Heart right ventricle (tissue), 16 donors: ENCODE data around the gene RAPGEF5. TPM values are rescaled to one million over a fixed set of nuclear protein-coding genes. Genes with fewer than 3 reads are reported as not detected.

Source experiments
- ATAC-seq, 8 donors: fragments of 200-7000 bp; cut with Tn5 transposase; one replicate each; pipeline ENCODE4 v1.9.1; 2020; ENCODE audit warnings: mild to moderate bottlenecking in 8 of 8, moderate library complexity in 8 of 8, moderate number of reproducible peaks in 1 of 8
- DNase-seq, 2 donors: peaks; one replicate each; pipeline ENCODE4 v3.0.0-alpha.2; 2020
- H3K27ac ChIP-seq, 10 donors: fragments of 200-600 bp; sonication (generic) in 2 of 10; one replicate each; pipeline versions ENCODE4 v1.5.0 to v1.8.0; 2020 to 2022; ENCODE audit warnings: mild to moderate bottlenecking in 3 of 10
- H3K27me3 ChIP-seq, 7 donors: fragments of 200-600 bp; one replicate each; pipeline ENCODE4 v1.8.0; 2021 to 2022; ENCODE audit warnings: mild to moderate bottlenecking in 2 of 7
- H3K36me3 ChIP-seq, 9 donors: fragments of 200-600 bp; sonication (generic) in 1 of 9; one replicate each; pipeline versions ENCODE4 v1.5.0 to v1.8.0; 2020 to 2022; ENCODE audit warnings: mild to moderate bottlenecking in 2 of 9
- H3K4me1 ChIP-seq, 9 donors: fragments of 200-600 bp; sonication (generic) in 1 of 9; one replicate each; pipeline versions ENCODE4 v1.5.0 to v1.8.0; 2020 to 2022; ENCODE audit warnings: mild to moderate bottlenecking in 4 of 9
- H3K4me3 ChIP-seq, 10 donors: fragments of 200-600 bp; sonication (generic) in 2 of 10; one replicate each; pipeline versions ENCODE4 v1.5.0 to v1.8.0; 2020 to 2022; ENCODE audit warnings: mild to moderate bottlenecking in 7 of 10, moderate library complexity in 2 of 10
- H3K9me3 ChIP-seq, 11 donors: fragments of 200-600 bp in 10 of 11; sonication (generic) in 2 of 11; one replicate each; pipeline versions ENCODE4 v1.5.0 to v1.8.0; 2013 to 2022; ENCODE audit warnings: mild to moderate bottlenecking in 2 of 11, control low read depth in 1 of 11, moderate library complexity in 1 of 11
- WGBS, 2 donors: extraction: QIAGEN DNeasy Blood & Tissue Kit; methylation state at CpG; one replicate each; pipeline ENCODE4 v1.1.7; 2013; ENCODE audit warnings: inconsistent platforms in 1 of 2; 5-methylcytosine and 5-hydroxymethylcytosine counted together
- intact Hi-C, 10 donors: fragments of 100-400 bp; cut with DNase I; formaldehyde crosslinking; loops; one replicate each; pipeline versions ENCODE4 v1.11.1 to v1.14.2; 2022
- polyA plus RNA-seq, 2 donors: library from polyadenylated mRNA; stranded (reverse); fragments of 200-250 nt; gene quantifications; one replicate each; pipeline ENCODE4 v1.2.3, GENCODE V29; 2013
- total RNA-seq, 10 donors: library from RNA; stranded (reverse); fragmentation: NEBNext Ultra II Directional in 3 of 10; extraction: Animal tissue kit (Norgen Biotek cat#: 25700) in 3 of 10; gene quantifications; one replicate each; pipeline versions ENCODE4 v1.2.1 to v1.2.4, GENCODE V29; 2021 to 2023
- TF ChIP-seq, protein P1 (sequence below), 9 donors: fragments of 200-600 bp; sonication (generic) in 2 of 9; IDR thresholded peaks; one replicate each; pipeline versions ENCODE4 v1.5.0 to v1.8.0; 2021 to 2022; ENCODE audit warnings: antibody characterized with exemption in 9 of 9, mild to moderate bottlenecking in 5 of 9, moderate library complexity in 1 of 9
- donor health status: Arrhythmogenic right ventricular cardiomyopathy.
- donor health status: ischemic (EF 13 %, LVEDD 7.1; RV severe dilation, severe dysfunction).
- donor health status: healthy with polysubstance abuse.
- donor health status: DM: no; HTN: yes; CAD: no.
- donor health status: DM: no; HTN: no; CAD: no.
- donor health status: ischemic (EF 25% LVEDD 6.9; RV normal size, moderate dysfunction).
- donor health status: ischemic (EF 25% LVEDD 5.7; RV mildly dilated, moderate dysfunction).
- donor health status: healthy.
- donor health status: DM: yes; HTN: yes; CAD: no.
- donor health status: Ischemic cardiomyopathy.
- donor health status: ischemic (EF 35%, LVEDD 5.7; RV mildly dilated, moderate dysfunction).
- donor health status: nonischemic (EF 11% LVEDD 7.7; RV severe dilation, severe dysfunction).
- donor health status: DM: yes; HTN: yes; CAD: no.
- donor health status: PGD.
- donor health status: ischemic (EF 29% LVEDD 5.4; RV normal size, mild dysfunction).
- donor health status: nonischemic (EF 23%, LVEDD 6.1; RV moderate dilation, normal function).

RAPGEF5 gene
- total and polyA plus RNA-seq, 12 donors, result 4.3 to 33.3 (median 14.3) TPM

DNA sequence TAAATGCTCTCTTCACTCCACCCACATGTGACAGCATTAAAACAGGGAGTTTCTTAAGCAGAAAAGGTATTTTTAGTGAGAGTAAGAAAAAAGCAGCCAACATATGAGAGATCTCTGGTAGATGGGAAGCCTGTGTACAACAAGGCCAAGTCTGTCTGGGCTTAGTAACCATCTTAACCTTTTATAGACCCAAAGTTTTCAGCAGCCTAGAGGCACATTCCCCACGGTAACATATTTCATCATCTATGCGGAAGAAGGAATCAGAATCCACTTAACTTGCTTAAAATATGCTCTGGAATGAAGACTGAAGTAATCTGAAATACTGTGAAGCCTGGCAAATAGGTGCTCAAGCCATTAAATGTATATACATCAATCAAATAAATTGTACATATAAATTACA is 127.8 kb downstream of the RAPGEF5 start:
- no peak for DNase-seq
- H3K4me1 ChIP-seq, result peaks cover 0 to 1% (median 0%) of the 10 kb centered on the region in 9 donors
- 92% methylated on average over 2 of the region's 2 CpGs for WGBS, 2 donors
- no peaks in the 10 kb centered on the region for H3K36me3 ChIP-seq
- no peak overlapping the region for H3K27ac ChIP-seq
- intact Hi-C loops, result no loop called here
- H3K4me3 ChIP-seq, result no peak overlapping the region
- H3K9me3 ChIP-seq, result no peaks in the 10 kb centered on the region
- no peak for ATAC-seq
- TF ChIP-seq, protein P1, sequence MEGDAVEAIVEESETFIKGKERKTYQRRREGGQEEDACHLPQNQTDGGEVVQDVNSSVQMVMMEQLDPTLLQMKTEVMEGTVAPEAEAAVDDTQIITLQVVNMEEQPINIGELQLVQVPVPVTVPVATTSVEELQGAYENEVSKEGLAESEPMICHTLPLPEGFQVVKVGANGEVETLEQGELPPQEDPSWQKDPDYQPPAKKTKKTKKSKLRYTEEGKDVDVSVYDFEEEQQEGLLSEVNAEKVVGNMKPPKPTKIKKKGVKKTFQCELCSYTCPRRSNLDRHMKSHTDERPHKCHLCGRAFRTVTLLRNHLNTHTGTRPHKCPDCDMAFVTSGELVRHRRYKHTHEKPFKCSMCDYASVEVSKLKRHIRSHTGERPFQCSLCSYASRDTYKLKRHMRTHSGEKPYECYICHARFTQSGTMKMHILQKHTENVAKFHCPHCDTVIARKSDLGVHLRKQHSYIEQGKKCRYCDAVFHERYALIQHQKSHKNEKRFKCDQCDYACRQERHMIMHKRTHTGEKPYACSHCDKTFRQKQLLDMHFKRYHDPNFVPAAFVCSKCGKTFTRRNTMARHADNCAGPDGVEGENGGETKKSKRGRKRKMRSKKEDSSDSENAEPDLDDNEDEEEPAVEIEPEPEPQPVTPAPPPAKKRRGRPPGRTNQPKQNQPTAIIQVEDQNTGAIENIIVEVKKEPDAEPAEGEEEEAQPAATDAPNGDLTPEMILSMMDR (IDR thresholded peaks at IDR 0.05), result no peak
- no peaks in the 10 kb centered on the region for H3K27me3 ChIP-seq

DNA sequence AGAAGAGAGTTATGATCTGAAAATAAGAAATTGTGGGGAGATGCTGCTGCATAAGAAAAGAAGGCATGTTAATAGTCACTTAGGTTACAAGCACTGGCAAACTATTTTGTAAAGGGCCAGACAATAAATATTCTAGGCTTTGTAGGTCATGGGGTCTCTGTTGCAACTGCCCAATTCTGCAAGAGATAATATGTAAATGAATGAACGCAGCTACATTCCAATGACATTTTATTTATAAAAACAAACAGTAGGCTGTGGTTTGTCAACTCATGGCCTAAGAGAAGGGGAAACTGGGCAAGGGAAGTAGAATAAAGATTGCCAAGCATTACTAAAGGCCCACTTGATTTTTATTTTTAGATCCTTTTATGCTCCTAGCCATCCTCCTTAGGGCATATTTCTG is 133.1 kb downstream of the RAPGEF5 start:
- DNase-seq, result no peak
- intact Hi-C loops, result loop anchor here in 1 of 10 donors (5.0 kb wide), 2 partner anchors 33 to 102 kb away; no protein-coding TSS in a partner anchor
- Histone ChIP-seq H3K36me3 (no peaks in the 10 kb centered on the region), H3K4me3 (no peak overlapping the region), H3K9me3 (peaks cover 0 to 4% (median 0%) of the 10 kb centered on the region in 11 donors), H3K27ac (no peak overlapping the region), H3K4me1 (peaks cover 0 to 22% (median 0%) of the 10 kb centered on the region in 9 donors), H3K27me3 (no peaks in the 10 kb centered on the region)
- 56 to 58% methylated on average over 1 of the region's 1 CpG for WGBS, 2 donors
- TF ChIP-seq, protein P1 (IDR thresholded peaks at IDR 0.05), result no peak
- ATAC-seq, result no peak

DNA sequence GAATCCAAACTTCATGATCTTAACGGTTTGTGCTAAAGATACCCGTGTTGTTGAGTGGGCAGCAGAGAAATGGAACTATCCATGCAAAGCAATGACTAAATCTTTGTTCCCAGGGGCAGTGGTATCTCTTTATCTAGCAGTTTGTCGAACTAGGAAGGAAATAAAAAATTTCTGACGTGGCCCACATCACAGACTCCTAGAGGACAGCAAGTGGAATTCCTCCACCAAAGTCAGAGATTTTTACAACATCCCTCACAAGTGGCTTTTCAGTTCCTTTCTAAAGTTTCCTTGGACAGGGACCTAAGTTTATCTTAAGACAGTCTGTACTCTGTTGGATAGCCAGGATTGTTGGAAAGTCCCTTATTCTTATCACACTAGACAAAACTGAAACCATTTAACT is 136.0 kb downstream of the RAPGEF5 start:
- Histone ChIP-seq H3K36me3 (no peaks in the 10 kb centered on the region), H3K4me1 (peaks cover 0 to 37% (median 3%) of the 10 kb centered on the region in 9 donors), H3K27ac (peak overlapping the region; percentile 15 to 89 (median 82)), H3K9me3 (peaks cover 0 to 4% (median 0%) of the 10 kb centered on the region in 11 donors), H3K4me3 (peak overlapping the region in 5 of 10 donors; percentile 44 to 67 (median 60)), H3K27me3 (no peaks in the 10 kb centered on the region)
- TF ChIP-seq, protein P1 (IDR thresholded peaks at IDR 0.05), result no peak
- peak in 7 of 8 donors; percentile 62 to 77 (median 69) for ATAC-seq
- 30 to 54% methylated on average over 4 of the region's 4 CpGs for WGBS, 2 donors
- intact Hi-C loops, result loop anchor here in 1 of 10 donors (5.0 kb wide), 2 partner anchors 36 to 99 kb away; no protein-coding TSS in a partner anchor
- peak in 1 of 2 donors; percentile 31 for DNase-seq

DNA sequence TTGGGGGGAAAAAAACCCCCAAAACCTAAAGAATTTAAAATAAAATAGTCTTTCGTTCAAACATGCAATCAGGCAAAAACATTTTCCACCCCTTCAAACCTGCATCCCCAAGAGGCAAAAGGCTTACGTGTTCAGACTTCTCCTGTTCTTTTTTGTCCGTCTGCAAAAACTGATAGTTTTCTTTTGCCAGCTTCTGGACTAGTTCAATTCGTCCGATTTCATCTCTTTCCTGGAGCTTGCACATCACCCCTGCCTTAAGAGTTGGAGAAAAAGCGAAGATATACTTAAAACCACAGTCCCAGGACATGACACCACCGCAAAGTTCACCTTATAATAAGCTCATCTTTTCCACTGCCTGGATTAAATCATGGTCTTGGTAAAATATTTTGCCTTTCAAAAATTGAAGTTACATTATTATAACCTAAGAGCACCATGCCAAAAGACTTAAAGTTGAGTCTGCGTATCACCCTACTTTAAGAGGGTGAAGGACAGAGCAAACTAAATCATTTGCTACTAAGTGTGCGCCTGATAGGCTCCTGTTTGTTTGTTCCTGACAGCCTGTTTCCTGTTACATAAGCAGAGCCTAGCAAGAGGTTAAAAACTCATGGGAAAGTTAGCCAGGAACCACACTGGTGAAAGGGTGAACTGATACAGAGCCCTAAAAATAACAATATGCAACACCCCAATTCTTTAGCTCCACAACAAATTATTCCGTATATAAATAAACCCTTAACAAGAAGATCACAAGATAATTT is 137.0 kb downstream of the RAPGEF5 start:
- H3K9me3 ChIP-seq, result peaks cover 0 to 4% (median 0%) of the 10 kb centered on the region in 11 donors
- WGBS, 2 donors, result 40 to 56% methylated on average over 10 of the region's 10 CpGs
- intact Hi-C loops, result loop anchor here in 2 of 10 donors (5.0 to 10.0 kb wide), 4 partner anchors 32 to 155 kb away; no protein-coding TSS in a partner anchor
- DNase-seq (peak in 1 of 2 donors; percentile 38), ATAC-seq (peak; percentile 48 to 87 (median 78))
- peaks cover 0 to 47% (median 8%) of the 10 kb centered on the region in 9 donors for H3K4me1 ChIP-seq
- H3K27ac ChIP-seq, result peak overlapping the region; percentile 52 to 89 (median 82)
- H3K27me3 ChIP-seq, result no peaks in the 10 kb centered on the region
- TF ChIP-seq, protein P1 (IDR thresholded peaks at IDR 0.05), result no peak
- H3K36me3 ChIP-seq, result no peaks in the 10 kb centered on the region
- peak overlapping the region; percentile 12 to 67 (median 47) for H3K4me3 ChIP-seq
